Iris pigment epithelial cell (primary cell): ENCODE data around the gene HERC2.
A peak's percentile ranks its signal among the peaks of the same experiment; 100 is the strongest.
"Not testable (repeated sequence)": the region's sequence is repeated elsewhere in the genome, so short reads cannot be mapped to it uniquely, and the experiment has no call there.

Experiments
- DNase-seq: peaks from one replicate; pipeline ENCODE4 v3.0.0-alpha.2; 2011; ENCODE audit warnings: low read depth

HERC2 gene

GRCh38 chr15:28131400-28131799 is 190.6 kb downstream of the HERC2 start:
- DNase-seq, result no peak

GRCh38 chr15:28130651-28131050 is 191.3 kb downstream of the HERC2 start:
- DNase-seq, result no peak

GRCh38 chr15:28129231-28129848 is 192.6 kb downstream of the HERC2 start:
- no peak for DNase-seq

GRCh38 chr15:28128031-28128430 is 193.9 kb downstream of the HERC2 start:
- no peak for DNase-seq

GRCh38 chr15:28127036-28127435 is 194.9 kb downstream of the HERC2 start:
- no peak for DNase-seq

- DNase-seq, result peak; percentile 63
Observed at GRCh38 chr15:28125673-28126651, 196.0 kb downstream of the HERC2 start.

- no peak for DNase-seq
Observed at GRCh38 chr15:28124841-28125240, 197.1 kb downstream of the HERC2 start.

DNA sequence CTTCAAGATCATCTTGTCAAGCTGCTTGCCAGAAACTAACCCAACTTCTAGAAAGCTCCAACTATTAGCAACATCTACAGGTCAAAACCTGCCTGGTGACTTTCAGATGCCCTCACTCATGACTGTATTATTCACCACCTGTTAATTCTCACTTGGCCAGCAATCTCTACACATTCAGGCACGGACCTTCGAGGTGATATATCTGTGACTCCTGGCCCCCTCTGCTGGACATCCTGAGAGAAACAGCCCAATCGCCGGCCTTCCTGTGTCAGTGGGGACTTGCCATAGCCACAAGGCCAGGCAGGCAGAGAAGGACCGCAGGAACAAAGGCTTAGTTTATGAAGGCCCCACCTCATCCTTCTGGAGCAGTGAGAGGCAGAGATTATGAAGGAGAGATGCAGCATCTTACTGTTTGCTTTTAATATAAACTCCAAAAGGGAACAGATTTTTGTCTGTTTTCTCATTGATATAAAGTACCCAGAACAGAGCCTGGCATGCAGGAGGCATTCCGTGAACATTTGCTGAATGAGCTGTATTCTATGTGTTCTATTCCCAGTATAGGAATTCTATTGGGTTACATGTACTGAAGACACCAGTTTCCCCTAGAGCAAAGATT is 198.5 kb downstream of the HERC2 start:
- DNase-seq, result peak; percentile 81

- DNase-seq, result no peak
Observed at GRCh38 chr15:28122038-28122949, 199.7 kb downstream of the HERC2 start.

GRCh38 chr15:28121577-28121976 is 200.4 kb downstream of the HERC2 start:
- DNase-seq, result not testable (repeated sequence)

GRCh38 chr15:28120359-28120640 is 201.7 kb downstream of the HERC2 start:
- no peak for DNase-seq

DNA sequence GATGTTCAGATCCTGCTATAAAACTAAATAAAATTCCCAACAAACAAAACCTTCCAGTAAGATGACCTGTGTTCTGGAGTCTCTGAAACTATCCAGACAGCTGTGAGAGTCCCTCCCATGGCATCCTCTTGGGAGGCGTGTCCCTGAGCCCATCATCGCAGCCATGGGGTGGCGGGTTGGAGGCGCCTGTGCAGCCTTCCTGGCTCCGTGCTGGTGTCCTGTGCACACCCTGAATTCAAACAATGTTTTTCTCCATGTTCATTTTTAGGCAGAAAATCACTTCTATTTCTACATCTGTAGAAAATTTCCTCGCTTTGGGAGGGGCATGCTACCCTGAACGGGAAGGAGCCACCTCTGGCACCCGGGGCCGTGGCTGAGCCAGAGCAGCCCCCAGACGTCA is 203.4 kb downstream of the HERC2 start:
- no peak for DNase-seq

GRCh38 chr15:28118083-28118482 is 203.9 kb downstream of the HERC2 start:
- no peak for DNase-seq

DNA sequence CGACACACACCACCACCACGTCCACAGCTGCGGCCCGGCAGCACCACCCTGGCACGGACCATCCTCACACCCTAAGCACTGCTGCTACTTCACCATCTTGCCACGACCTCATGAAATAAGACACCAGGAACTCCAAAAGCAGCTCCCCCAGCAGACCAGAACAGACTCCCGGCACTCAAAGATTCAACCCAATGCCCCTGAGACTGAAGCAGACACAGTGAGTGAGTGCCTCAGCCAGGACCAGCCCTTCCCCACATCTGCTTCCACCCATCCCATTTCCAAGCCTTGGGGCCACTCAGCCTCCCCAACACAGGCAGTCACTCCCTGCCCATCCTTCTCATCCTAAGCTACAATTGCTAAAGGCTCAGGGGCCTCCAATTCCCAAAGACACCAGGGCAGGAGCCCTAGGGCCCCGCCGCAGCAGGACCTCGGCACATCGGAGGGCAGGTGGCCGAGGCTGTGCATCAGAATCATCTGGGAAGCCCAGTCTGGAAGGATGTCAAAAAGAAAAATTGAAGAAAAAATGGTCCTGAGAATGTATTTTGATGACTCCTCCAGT is 204.5 kb downstream of the HERC2 start:
- no peak for DNase-seq

GRCh38 chr15:28116521-28117431 is 205.2 kb downstream of the HERC2 start:
- DNase-seq, result no peak

- no peak for DNase-seq
Observed at GRCh38 chr15:28115871-28116270, 206.1 kb downstream of the HERC2 start.

- peak; percentile 71 for DNase-seq
Observed at GRCh38 chr15:28114721-28115622, 207.0 kb downstream of the HERC2 start.

- no peak for DNase-seq
Observed at GRCh38 chr15:28114114-28114455, 207.9 kb downstream of the HERC2 start.

DNA sequence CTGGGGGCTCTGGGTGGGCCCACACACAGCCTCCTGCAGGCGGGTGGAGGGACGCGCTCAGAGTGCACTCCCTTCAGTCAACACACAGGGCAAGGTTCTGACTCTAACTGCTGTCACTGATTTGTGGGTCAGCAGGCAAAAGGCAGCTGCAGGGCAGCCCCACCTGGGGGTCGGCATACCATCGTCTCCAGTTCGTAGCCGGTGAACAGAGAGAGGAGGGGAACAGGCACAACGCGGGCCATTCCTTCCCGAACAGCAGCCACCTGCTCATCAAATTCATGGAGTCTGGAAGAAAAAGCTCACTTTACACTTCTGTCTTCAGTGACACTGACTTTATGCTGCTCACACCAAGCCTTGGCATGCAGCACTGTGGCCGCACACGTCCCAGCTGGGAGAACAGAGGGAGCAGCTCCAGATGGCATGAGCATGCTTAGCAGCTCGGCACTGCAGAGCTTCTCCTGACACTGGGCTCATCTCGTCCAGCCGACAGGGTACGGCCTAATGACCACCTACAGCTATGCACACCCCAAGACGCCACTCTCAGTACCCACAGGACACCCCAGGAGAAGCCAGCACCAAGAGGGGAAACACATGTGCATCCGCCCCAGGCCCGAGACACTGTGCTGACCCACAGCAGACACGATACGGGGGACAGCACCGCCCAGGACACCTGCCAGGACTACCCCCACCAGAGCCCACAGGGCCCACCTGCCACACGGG is 208.4 kb downstream of the HERC2 start:
- DNase-seq, result no peak
